OCI-LY1 (cell line): ENCODE results near the gene IL5.
A peak's percentile ranks its signal among the peaks of the same experiment; 100 is the strongest.

Experiments used
- H2AFZ ChIP-seq: fragments of 200-600 bp; sonication (generic), shearing (Covaris generic); 2 replicates; pipeline ENCODE4 v1.6.0; 2014; ENCODE audit warnings: antibody characterized with exemption, mild to moderate bottlenecking, low read length
- H3F3A ChIP-seq: fragments of 200-600 bp; sonication (generic), shearing (Covaris generic); 2 replicates; pipeline ENCODE4 v1.6.0; 2014; ENCODE audit warnings: mild to moderate bottlenecking, antibody characterized with exemption, low read length, moderate library complexity; ENCODE audit not compliant: insufficient read depth
- H3K27ac ChIP-seq: fragments of 200-600 bp; sonication (generic); 2 replicates; pipeline ENCODE4 v1.5.1; 2014; ENCODE audit warnings: low read length, mixed run types, mild to moderate bottlenecking, low read depth; ENCODE audit not compliant: poor library complexity, severe bottlenecking
- H3K27me3 ChIP-seq: fragments of 200-600 bp; sonication (generic); 2 replicates; pipeline ENCODE4 v1.6.0; 2014; ENCODE audit warnings: antibody characterized with exemption, mild to moderate bottlenecking, low read length, moderate library complexity; ENCODE audit not compliant: insufficient read depth
- H3K36me3 ChIP-seq: fragments of 200-600 bp; sonication (generic); 2 replicates; pipeline ENCODE4 v1.6.1; 2014; ENCODE audit warnings: mild to moderate bottlenecking, antibody characterized with exemption, low read length, moderate library complexity, mixed read lengths; ENCODE audit not compliant: insufficient read depth
- H3K4me1 ChIP-seq: fragments of 200-600 bp; sonication (generic); 2 replicates; pipeline ENCODE4 v1.5.1; 2014; ENCODE audit warnings: mild to moderate bottlenecking, low read length, moderate library complexity; ENCODE audit not compliant: insufficient read depth, severe bottlenecking
- H3K4me2 ChIP-seq: fragments of 200-600 bp; sonication (generic), shearing (Covaris generic); 2 replicates; pipeline ENCODE4 v1.6.1; 2014; ENCODE audit warnings: low read length
- H3K4me3 ChIP-seq: fragments of 200-600 bp; sonication (generic); 2 replicates; pipeline ENCODE4 v1.5.1; 2014; ENCODE audit warnings: low read length, low read depth, mild to moderate bottlenecking, mixed read lengths; ENCODE audit not compliant: poor library complexity, severe bottlenecking
- H3K79me2 ChIP-seq: fragments of 200-600 bp; shearing (Covaris generic); 2 replicates; pipeline ENCODE4 v1.6.1; 2016; ENCODE audit warnings: mixed run types, low read length, mixed read lengths; ENCODE audit not compliant: insufficient read depth
- H3K9ac ChIP-seq: fragments of 200-600 bp; sonication (generic), shearing (Covaris generic); 2 replicates; pipeline ENCODE4 v1.6.1; 2014; ENCODE audit warnings: mild to moderate bottlenecking, low read length, mixed read lengths
- H3K9me2 ChIP-seq: fragments of 200-600 bp; sonication (generic), shearing (Covaris generic); 2 replicates; pipeline ENCODE4 v1.6.1; 2014; ENCODE audit warnings: low read depth, mild to moderate bottlenecking, low read length, mixed read lengths
- H3K9me3 ChIP-seq: fragments of 200-600 bp; shearing (Covaris generic); 2 replicates; pipeline ENCODE4 v1.6.1; 2014; ENCODE audit warnings: low read length, mixed read lengths
- H4K20me1 ChIP-seq: fragments of 200-600 bp; sonication (generic), shearing (Covaris generic); 2 replicates; pipeline ENCODE4 v1.6.0; 2016; ENCODE audit warnings: mild to moderate bottlenecking, low read length; ENCODE audit not compliant: insufficient read depth
- CTCF ChIP-seq: fragments of 200-600 bp; sonication (generic), shearing (Covaris generic); IDR thresholded peaks from 2 replicates; pipeline ENCODE4 v1.5.1; 2017; ENCODE audit warnings: mild to moderate bottlenecking, antibody characterized with exemption, low read length, moderate library complexity, mixed read lengths
- EZH2 ChIP-seq: fragments of 200-600 bp; sonication (generic), shearing (Covaris generic); IDR thresholded peaks from 2 replicates; pipeline ENCODE4 v1.8.0; 2017; ENCODE audit warnings: borderline replicate concordance, mixed run types, mild to moderate bottlenecking, antibody characterized with exemption, low read length, moderate library complexity, mixed read lengths

Gene IL5

GRCh38 chr5:132497488-132497997, 45.8 kb downstream of the IL5 start:
- Histone ChIP-seq H3K4me2 (peak overlapping the region; percentile 91; the same call in 1 of the 2 replicates), H3K9me2 (no peaks in the 10 kb centered on the region), H3F3A (peaks cover 6% of the 10 kb centered on the region; the same call in 1 of the 2 replicates), H3K4me3 (peak overlapping the region; percentile 85), H3K4me1 (peaks cover 23% of the 10 kb centered on the region), H3K27ac (no peak overlapping the region), H3K9me3 (no peaks in the 10 kb centered on the region), H2AFZ (no peak overlapping the region), H3K36me3 (no peaks in the 10 kb centered on the region), H3K79me2 (no peaks in the 10 kb centered on the region), H4K20me1 (no peaks in the 10 kb centered on the region), H3K27me3 (no peaks in the 10 kb centered on the region), H3K9ac (no peak overlapping the region; the same call in 1 of the 2 replicates)
- no peak for TF ChIP-seq EZH2
- TF ChIP-seq CTCF = no peak

GRCh38 chr5:132496631-132497487, 46.5 kb downstream of the IL5 start:
- H3F3A ChIP-seq = peaks cover 6% of the 10 kb centered on the region; the same call in 1 of the 2 replicates

GRCh38 chr5:132496191-132496630, 47.1 kb downstream of the IL5 start:
- H3K36me3 ChIP-seq = no peaks in the 10 kb centered on the region
- no peaks in the 10 kb centered on the region for H3K27me3 ChIP-seq
- H3K27ac ChIP-seq = peak overlapping the region; percentile 41
- H3K4me3 ChIP-seq = peak overlapping the region; percentile 85
- H3K79me2 ChIP-seq = no peaks in the 10 kb centered on the region
- peaks cover 26% of the 10 kb centered on the region for H3K4me1 ChIP-seq
- H2AFZ ChIP-seq = 0 out of 2 replicates have a peak overlapping the region, but pooled peaks have one; percentile 77
- no peaks in the 10 kb centered on the region for H3K9me3 ChIP-seq
- peak overlapping the region; percentile 91 for H3K4me2 ChIP-seq
- H4K20me1 ChIP-seq = no peaks in the 10 kb centered on the region
- peaks cover 6% of the 10 kb centered on the region; the same call in 1 of the 2 replicates for H3F3A ChIP-seq
- peak overlapping the region; percentile 82 for H3K9ac ChIP-seq
- TF ChIP-seq CTCF (no peak), EZH2 (no peak)
- no peaks in the 10 kb centered on the region for H3K9me2 ChIP-seq

More at GRCh38 chr5:132496631-132497487, 46.5 kb downstream of the IL5 start:
- H3K79me2 ChIP-seq = no peaks in the 10 kb centered on the region
- no peak overlapping the region for H3K27ac ChIP-seq
- H3K4me3 ChIP-seq = peak overlapping the region; percentile 85
- H3K27me3 ChIP-seq = no peaks in the 10 kb centered on the region
- peak overlapping the region; percentile 82 for H3K9ac ChIP-seq
- H3K4me1 ChIP-seq = peaks cover 23% of the 10 kb centered on the region
- peak overlapping the region; percentile 91 for H3K4me2 ChIP-seq
- 0 out of 2 replicates have a peak overlapping the region, but pooled peaks have one; percentile 77 for H2AFZ ChIP-seq
- H3K9me2 ChIP-seq = no peaks in the 10 kb centered on the region
- no peaks in the 10 kb centered on the region for H3K36me3 ChIP-seq
- H4K20me1 ChIP-seq = no peaks in the 10 kb centered on the region
- TF ChIP-seq CTCF (no peak), EZH2 (no peak)
- no peaks in the 10 kb centered on the region for H3K9me3 ChIP-seq
